Suppressor macrophage treated with lipopolysaccharide for 4 hours (primary cell): ENCODE data around the gene LDLR.
"Not testable (repeated sequence)": the region's sequence is repeated elsewhere in the genome, so short reads cannot be mapped to it uniquely, and the experiment has no call there.

Source experiments
- DNase-seq: peaks from one replicate; pipeline ENCODE4 v3.0.0-alpha.2; 2020

The LDLR gene

DNA sequence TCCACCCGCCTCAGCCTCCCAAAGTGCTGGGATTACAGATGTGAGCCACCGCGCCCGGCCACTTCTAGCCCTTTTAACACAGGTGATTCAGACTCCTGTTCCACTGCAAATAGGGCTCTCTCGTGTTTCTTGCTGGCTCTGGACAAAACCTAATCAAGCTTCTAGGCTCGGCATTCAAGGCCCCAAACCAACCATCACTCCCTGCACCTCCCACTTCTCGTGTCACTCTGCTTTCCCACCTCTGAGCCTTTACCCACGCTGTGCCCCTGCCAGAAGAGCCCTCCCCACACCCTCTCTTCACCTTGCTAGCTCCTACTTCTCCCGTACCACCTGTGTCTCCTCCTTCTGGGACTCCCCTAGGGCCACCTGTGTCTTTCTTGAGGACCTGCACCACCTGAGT, 88.3 kb downstream of the LDLR start:
- DNase-seq: no peak

DNA sequence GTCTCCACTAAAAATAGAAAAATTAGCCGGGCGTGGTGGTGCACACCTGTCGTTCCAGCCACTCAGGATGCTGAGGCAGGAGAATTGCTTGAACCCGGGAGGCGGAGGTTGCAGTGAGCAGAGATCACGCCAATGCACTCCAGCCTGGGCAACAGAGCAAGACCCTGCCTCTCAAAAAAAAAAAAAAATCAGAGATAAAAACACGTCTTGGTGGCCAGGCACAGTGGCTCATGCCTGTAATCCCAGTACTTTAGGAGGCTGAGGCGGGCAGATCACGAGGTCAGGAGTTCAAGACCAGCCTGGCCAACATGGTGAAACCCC, 89.8 kb downstream of the LDLR start:
- not testable (repeated sequence) for DNase-seq

DNA sequence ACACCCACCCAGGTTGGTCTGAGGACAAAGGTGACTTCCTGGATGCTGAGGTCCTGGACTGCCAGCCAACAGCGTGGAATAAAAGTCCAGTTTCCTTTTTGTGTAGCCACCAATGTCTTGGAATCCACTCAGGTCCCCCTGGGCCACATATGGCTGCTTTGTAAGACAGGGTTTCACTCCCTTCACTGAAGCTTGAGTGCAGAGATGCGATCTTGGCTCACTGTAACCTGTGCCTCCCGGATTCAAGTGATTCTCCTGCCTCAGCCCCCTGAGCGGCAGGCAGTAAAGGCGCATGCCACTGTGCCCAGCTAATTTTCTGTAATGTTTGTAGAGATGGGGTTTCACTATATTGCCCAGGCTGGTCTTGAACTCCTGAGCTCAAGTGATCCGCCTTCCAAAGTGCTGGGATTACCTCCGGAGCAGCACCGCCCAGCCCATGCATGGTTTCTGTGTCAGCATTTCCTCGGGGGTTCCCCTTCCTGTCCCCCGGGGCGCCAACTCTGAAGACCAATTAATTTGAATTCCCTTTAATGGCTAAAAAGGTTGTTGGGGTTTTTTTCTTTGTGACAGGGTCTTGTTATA, 90.5 kb downstream of the LDLR start:
- peak; percentile 59 for DNase-seq

DNA sequence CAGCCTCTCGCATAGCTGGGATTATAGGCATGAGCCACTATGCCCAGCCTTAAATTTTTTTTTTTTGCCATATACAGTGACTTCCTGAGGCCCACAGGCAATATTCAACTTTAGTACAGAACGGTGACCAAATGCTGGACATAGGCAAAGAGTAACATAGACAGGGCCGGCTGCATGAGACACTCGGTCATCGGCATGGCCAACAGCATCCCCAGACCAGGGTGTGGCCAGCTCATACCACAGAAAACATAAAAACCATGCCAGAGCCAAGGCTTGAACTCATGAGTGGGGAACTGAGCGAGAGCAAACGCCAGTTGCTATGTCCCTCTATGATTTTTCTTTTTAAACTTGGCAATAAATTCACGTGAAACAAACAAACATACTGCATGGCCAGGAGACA, 91.1 kb downstream of the LDLR start:
- DNase-seq: no peak

DNA sequence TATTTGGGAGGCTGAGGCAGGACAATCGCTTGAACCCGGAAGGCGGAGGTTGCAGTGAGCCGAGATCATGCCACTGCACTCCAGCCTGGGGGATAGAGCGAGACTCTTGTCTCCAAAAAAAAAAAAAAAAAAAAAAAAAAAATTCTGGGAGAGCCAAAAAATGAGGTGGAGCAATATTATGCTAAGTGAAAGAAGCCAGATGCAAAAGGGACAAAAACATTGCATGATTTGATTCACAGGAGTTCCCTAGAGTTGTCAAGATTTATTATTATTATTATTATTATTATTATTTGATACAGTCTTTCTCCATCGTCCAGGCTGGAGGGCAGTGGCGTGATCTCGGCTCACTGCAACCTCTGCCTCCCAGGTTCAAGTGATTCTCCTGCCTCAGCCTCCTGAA, 91.7 kb downstream of the LDLR start:
- DNase-seq: not testable (repeated sequence)

DNA sequence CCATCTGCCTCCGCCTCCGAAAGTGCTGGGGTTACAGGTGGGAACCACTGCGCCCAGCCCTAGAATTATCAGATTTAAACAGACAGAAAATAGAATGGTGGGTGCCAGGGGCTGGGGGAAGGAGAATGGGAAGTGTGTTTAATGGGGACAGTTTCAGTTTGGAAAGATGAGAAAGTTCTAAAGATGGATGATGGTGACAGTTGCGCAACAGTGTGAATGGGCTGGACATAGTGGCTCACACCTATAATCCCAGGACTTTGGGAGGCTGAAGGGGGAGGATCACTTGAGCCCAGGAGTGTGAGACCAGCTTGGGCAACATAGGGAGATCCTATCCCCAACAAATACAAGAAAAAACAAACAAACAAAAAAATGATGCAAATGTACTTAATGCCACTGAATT, 92.2 kb downstream of the LDLR start:
- peak; percentile 30 for DNase-seq
